Astrocyte (in vitro differentiated cells and primary cell): ENCODE data around the gene EVC2.

Experiments
- EZH2 ChIP-seq: IDR thresholded peaks from 2 replicates; pipeline ENCODE4 v1.6.1; 2012; ENCODE audit warnings: mild to moderate bottlenecking, low read length, inconsistent platforms; ENCODE audit not compliant: insufficient read depth
- TF ChIP-seq, protein P1 (sequence below): IDR thresholded peaks from 2 replicates; pipeline ENCODE4 v1.5.1; 2011; ENCODE audit warnings: low read depth, mild to moderate bottlenecking, inconsistent platforms, low read length, moderate library complexity; ENCODE audit not compliant: insufficient read depth

DNA sequence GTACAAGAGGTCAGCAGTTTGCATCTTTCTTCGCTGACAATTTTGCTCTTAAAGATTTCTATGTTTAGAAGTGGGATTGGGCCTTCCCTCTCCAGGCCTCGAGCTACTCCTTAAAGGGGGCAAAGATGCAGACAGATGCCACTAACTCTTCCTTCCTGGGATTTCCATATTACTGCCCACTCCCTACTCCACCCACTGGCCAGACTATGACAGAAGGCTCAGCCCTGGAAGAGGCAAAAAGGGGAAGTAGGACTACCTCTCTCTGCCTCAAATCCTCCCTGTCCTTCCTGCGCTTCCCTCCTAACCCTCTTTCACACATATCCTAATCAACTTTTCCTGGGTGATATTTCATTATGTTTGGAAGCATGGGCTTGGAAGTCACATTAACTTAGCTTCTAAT lies 58.3 kb downstream of the EVC2 start:
- TF ChIP-seq, protein P1, sequence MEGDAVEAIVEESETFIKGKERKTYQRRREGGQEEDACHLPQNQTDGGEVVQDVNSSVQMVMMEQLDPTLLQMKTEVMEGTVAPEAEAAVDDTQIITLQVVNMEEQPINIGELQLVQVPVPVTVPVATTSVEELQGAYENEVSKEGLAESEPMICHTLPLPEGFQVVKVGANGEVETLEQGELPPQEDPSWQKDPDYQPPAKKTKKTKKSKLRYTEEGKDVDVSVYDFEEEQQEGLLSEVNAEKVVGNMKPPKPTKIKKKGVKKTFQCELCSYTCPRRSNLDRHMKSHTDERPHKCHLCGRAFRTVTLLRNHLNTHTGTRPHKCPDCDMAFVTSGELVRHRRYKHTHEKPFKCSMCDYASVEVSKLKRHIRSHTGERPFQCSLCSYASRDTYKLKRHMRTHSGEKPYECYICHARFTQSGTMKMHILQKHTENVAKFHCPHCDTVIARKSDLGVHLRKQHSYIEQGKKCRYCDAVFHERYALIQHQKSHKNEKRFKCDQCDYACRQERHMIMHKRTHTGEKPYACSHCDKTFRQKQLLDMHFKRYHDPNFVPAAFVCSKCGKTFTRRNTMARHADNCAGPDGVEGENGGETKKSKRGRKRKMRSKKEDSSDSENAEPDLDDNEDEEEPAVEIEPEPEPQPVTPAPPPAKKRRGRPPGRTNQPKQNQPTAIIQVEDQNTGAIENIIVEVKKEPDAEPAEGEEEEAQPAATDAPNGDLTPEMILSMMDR = no peak
- TF ChIP-seq EZH2 = no peak
